BLaER1 treated with 17β-estradiol and CSF1 and Interleukin-3, amounts not matched to agents 10 nM and 100 nM (cell line): Measurements from ENCODE around the gene KIAA1755.

Experiments
- H3K27ac ChIP-seq, 11 experiments: shearing (Covaris generic); formaldehyde crosslinking; 2 replicates each; pipeline ENCODE4 v1.8.1; 2022
- H3K27me3 ChIP-seq, 11 experiments: shearing (Covaris generic); formaldehyde crosslinking; 2 replicates each; pipeline ENCODE4 v1.8.1; 2022
- H3K36me3 ChIP-seq, 11 experiments: shearing (Covaris generic); formaldehyde crosslinking; 2 replicates each; pipeline ENCODE4 v1.8.1; 2022
- H3K4me1 ChIP-seq, 10 experiments: shearing (Covaris generic); formaldehyde crosslinking; 2 replicates each; pipeline ENCODE4 v1.8.1; 2022
- H3K4me2 ChIP-seq, 11 experiments: shearing (Covaris generic); formaldehyde crosslinking; 2 replicates each; pipeline ENCODE4 v1.8.1; 2022
- H3K4me3 ChIP-seq, 10 experiments: shearing (Covaris generic); formaldehyde crosslinking; 2 replicates each; pipeline ENCODE4 v1.8.1; 2022
- H3K9ac ChIP-seq, 11 experiments: shearing (Covaris generic); formaldehyde crosslinking; 2 replicates each; pipeline ENCODE4 v1.8.1; 2022
- H3K9me3 ChIP-seq, 11 experiments: shearing (Covaris generic); formaldehyde crosslinking; replicated peaks in 1 of 11; 2 replicates each; pipeline ENCODE4 v1.8.1; 2022
- H4K20me1 ChIP-seq, 11 experiments: shearing (Covaris generic); formaldehyde crosslinking; 2 replicates each; pipeline ENCODE4 v1.8.1; 2022
- Cebpa-rat ChIP-seq, 11 experiments: shearing (Covaris generic); IDR thresholded peaks; 2 replicates each; pipeline ENCODE4 v1.8.1; 2022

The KIAA1755 gene

DNA sequence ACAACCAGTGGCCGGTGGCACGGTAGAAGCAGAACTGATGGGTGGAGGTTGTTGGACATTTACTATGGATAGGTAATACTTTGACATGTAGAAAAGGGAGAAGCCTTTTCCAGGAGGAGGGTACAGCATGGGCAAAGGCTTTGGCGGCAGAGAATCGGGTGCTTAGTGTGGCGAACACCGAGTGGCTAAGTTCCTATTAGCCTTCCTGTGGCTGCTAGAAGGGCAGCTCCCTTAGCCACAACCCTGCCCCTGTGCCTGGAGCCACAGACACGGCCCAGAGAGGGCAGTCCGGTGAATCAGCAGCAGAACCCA is 57.6 kb downstream of the KIAA1755 start:
- Histone ChIP-seq H3K27ac (no peak overlapping the region), H3K4me3 (no peak overlapping the region), H3K9ac (no peak overlapping the region), H3K36me3 (no peaks in the 10 kb centered on the region), H3K9me3 (no peaks in the 10 kb centered on the region), H3K4me2 (no peak overlapping the region; a peak in 1 of 22 replicates), H4K20me1 (no peaks in the 10 kb centered on the region), H3K27me3 (no peaks in the 10 kb centered on the region), H3K4me1 (peaks cover under 1 to 65% (median 18%) of the 10 kb centered on the region in 10 experiments; a peak in 19 of 20 replicates)
- no peak for TF ChIP-seq Cebpa-rat (IDR thresholded peaks at IDR 0.05)

DNA sequence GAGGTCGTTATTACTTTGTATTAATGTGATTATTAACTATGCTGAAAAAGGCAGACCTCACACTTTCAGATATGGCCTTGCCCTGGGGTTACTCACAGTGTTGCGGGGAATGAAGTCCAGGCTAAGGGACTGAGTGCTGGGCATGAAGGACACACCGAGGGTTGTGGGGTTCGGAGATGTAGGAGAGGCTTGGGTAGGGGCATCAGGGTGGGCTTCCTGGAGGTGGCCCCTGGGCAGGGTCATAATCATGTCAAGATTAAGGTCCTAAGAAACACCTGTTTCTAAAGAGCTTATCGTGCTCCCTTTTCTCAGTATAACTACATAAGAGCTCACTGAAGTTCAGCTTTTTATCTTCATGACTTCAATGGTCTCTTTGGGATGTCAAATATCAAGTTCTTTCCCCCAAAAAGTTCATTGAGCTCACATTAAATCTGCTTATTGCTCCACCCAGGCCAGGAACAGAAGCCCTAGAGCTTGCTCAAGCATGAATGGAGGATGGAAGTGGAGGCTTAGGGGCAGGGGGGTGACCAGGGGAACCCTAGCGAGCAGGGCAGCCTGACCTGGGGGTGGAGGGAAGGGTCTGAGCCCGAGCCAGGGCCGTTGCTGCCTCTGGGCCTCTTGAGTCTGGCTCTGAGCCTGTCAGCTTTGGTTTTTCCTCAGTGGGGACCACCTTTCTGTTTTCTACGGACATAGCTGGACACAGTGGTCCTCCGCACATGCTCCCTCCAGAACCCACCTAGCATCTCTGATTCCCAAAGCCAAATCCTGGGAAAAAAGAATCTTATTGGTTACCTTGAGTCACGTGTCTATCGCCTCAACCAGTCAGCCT is 58.2 kb downstream of the KIAA1755 start:
- Histone ChIP-seq H3K27me3 (no peaks in the 10 kb centered on the region), H3K4me2 (peak overlapping the region in 1 of 11 experiments; percentile 83; a peak in 2 of 22 replicates), H3K4me3 (no peak overlapping the region), H3K27ac (no peak overlapping the region), H3K9me3 (no peaks in the 10 kb centered on the region), H3K4me1 (peaks cover 7 to 70% (median 24%) of the 10 kb centered on the region in 10 experiments), H3K36me3 (no peaks in the 10 kb centered on the region), H4K20me1 (no peaks in the 10 kb centered on the region), H3K9ac (no peak overlapping the region)
- TF ChIP-seq Cebpa-rat (IDR thresholded peaks at IDR 0.05), result no peak

DNA sequence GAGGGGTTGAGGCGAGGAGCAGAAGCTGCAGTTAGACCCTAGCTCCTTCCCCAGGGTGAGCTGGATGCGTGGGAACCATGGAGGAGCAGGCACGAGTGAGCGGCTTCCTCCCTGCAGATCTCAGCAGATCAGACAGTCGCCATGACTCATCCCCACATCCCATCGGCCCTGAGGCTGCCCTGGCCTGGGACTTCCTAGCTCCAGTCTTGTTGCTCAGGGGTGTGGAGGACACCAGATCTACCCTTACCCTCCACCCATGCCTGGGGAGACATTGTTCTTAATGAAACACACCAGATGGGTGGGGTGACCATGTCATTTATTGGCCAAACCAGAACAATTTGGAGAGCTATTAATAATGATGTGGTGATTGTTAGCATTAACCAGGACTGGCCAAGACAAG is 59.2 kb downstream of the KIAA1755 start:
- peak overlapping the region in 5 of 11 experiments; percentile 30 to 83 (median 46); a peak in 9 of 22 replicates for H3K4me2 ChIP-seq

DNA sequence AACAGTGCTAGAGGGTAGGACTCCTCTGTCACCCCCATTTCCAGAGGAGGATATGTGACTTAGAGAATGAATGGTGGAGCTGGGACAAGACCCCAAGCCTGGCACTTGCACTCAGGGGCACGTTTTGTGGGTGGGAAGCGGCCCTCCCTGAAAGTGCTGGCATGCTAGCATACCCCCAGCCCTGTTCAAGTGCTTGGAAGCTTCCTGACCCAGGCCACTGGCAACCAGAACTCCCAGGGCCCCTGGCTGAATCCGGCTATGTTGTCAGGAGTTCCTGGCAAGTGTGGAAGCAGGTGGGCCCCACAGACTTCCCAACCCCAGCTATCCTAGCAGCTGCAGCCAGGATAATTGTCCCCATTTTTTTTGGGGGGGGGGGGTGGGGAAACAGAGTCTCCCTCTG is 59.9 kb downstream of the KIAA1755 start:
- Histone ChIP-seq H3K9ac (no peak overlapping the region), H3K27me3 (no peaks in the 10 kb centered on the region), H3K36me3 (no peaks in the 10 kb centered on the region), H3K9me3 (no peaks in the 10 kb centered on the region), H3K27ac (peak overlapping the region in 2 of 11 experiments; percentile 15 to 16; a peak in 1 of 22 replicates), H3K4me1 (peaks cover 20 to 81% (median 41%) of the 10 kb centered on the region in 10 experiments), H3K4me3 (no peak overlapping the region), H3K4me2 (peak overlapping the region in 3 of 11 experiments; percentile 30 to 83 (median 59); a peak in 6 of 22 replicates), H4K20me1 (no peaks in the 10 kb centered on the region)
- no peak for TF ChIP-seq Cebpa-rat (IDR thresholded peaks at IDR 0.05)

More for the DNA sequence above, 59.2 kb downstream of the KIAA1755 start:
- Histone ChIP-seq H3K4me3 (no peak overlapping the region), H3K4me1 (peaks cover 17 to 74% (median 34%) of the 10 kb centered on the region in 10 experiments), H3K9me3 (no peaks in the 10 kb centered on the region), H3K36me3 (no peaks in the 10 kb centered on the region), H3K27ac (peak overlapping the region in 2 of 11 experiments; percentile 13 to 25; a peak in 2 of 22 replicates), H3K27me3 (no peaks in the 10 kb centered on the region), H3K9ac (no peak overlapping the region), H4K20me1 (no peaks in the 10 kb centered on the region)
- no peak for TF ChIP-seq Cebpa-rat (IDR thresholded peaks at IDR 0.05)

DNA sequence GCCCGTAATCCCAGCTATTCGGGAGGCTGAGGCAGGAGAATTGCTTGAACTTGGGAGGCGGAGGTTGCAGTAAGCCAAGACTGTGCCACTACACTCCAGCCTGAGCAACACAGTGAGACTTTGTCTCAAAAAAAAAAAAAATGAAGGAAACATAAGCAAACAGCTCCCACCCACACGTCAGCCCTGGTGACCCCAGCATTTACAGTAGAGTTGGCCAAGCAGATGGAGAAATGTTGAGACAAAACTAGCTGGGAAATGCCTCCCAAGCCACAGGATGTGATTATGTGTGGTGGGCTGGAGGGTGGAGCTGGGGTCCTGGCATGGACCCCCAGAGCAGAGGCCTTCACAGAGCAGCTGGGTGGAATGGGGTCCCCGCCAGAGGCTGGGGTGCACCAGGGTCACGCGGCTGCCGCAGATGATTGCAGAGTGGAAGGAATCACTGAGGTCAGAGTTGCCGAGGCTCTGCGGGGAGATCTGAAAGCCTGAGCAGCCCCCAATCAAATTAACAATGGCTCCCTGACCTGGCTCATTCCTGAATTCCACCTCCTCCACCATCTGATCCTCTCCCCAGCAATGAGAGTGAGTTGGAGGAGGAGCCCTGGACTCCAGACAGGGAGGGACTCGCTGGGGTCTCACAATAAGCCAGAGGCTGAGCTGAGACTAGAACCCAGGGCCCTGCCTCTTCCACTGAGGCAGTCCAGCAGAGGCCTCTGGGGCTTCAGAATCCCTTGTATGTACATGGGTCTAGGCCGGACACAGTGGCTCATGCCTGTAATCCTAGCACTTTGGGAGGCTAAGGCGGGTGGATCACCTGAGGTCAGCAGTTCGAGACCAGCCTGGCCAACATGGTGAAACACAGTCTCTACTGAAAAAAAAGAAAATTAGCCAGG is 60.8 kb downstream of the KIAA1755 start:
- TF ChIP-seq Cebpa-rat (IDR thresholded peaks at IDR 0.05), result no peak
- Histone ChIP-seq H3K27me3 (no peaks in the 10 kb centered on the region), H3K9ac (no peak overlapping the region), H3K9me3 (no peaks in the 10 kb centered on the region), H4K20me1 (no peaks in the 10 kb centered on the region), H3K4me3 (no peak overlapping the region), H3K4me2 (peak overlapping the region in 5 of 11 experiments; percentile 6 to 83 (median 34); a peak in 7 of 22 replicates), H3K36me3 (no peaks in the 10 kb centered on the region), H3K4me1 (peaks cover 20 to 84% (median 44%) of the 10 kb centered on the region in 10 experiments), H3K27ac (peak overlapping the region in 4 of 11 experiments; percentile 6 to 23 (median 14); a peak in 5 of 22 replicates)

DNA sequence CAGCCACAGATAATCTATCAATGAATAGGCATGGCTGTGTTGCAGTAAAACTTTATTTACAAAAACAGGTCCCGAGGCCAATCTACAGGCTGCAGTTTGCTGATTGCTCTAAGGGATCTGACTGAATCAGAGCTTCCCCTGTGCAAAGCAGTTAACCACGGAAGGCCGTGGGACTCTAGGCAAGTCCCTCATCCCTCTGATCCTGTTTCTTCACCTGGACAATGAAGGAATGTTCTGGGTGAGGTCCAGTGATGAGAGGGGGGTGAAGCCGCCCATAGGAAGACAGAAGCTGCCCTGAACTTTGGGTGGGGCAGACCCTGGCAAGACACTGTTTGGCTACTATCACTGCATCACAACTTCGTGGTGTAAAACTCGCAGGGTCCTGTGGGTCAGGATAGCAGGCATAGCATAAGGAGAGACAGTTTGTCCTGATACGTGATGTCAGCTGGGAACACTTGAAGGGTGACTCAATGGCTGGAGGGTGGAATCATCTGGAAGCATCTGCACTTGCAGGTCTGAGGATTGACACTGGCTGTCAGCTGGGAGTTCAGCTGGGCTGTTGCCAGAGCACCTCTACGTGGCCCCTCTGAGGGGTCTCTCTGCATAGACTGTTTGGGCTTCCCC is 62.2 kb downstream of the KIAA1755 start:
- Histone ChIP-seq H3K4me1 (peaks cover 20 to 84% (median 44%) of the 10 kb centered on the region in 10 experiments), H4K20me1 (no peaks in the 10 kb centered on the region), H3K4me3 (no peak overlapping the region), H3K27me3 (no peaks in the 10 kb centered on the region), H3K27ac (peak overlapping the region in 6 of 11 experiments; percentile 59 to 78 (median 70); a peak in 10 of 22 replicates), H3K36me3 (no peaks in the 10 kb centered on the region), H3K9ac (peak overlapping the region in 2 of 11 experiments; percentile 7 to 56; a peak in 3 of 22 replicates), H3K9me3 (no peaks in the 10 kb centered on the region), H3K4me2 (peak overlapping the region in 9 of 11 experiments; percentile 25 to 89 (median 73); a peak in 15 of 22 replicates)
- TF ChIP-seq Cebpa-rat (IDR thresholded peaks at IDR 0.05), result no peak

DNA sequence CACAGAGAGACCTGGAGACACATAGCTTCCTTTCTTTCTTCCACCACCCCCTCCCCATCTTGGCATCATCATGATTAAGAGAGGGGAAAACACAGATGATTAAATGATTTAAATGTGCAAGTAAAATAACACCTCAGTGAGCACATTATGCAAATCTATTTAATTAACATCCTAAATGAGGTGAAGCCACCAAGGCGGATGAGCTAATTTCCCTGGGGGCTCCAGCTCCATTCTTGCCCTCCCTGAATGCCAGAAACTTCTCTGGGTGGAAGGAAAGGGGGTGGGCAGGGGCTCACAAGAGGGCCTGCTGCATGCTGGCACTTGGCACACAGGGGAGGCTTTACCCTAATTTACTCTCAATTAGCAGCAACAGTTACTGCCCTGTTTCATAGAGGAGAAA is 62.9 kb downstream of the KIAA1755 start:
- H3K27ac ChIP-seq, result peak overlapping the region in 9 of 11 experiments; percentile 58 to 78 (median 68); a peak in 16 of 22 replicates

DNA sequence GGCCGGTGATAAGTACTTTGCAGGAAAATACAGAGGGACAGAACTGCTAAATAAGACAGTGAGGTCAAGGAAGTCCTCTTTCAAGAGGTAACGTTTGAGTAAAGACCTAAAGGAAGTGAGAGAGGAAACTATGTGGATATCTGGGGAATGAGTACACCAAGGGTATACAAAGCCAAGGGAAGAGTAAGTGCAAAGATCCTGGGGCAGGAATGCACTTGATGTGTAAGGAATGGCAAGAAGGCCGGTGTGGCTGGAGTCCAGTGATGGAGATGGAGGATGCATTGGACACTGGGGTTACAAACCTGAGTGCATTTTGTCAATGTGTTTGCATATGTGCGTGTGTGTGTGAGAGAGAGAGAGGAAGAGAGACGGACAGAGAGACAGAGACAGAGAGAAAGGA is 63.3 kb downstream of the KIAA1755 start:
- no peaks in the 10 kb centered on the region for H3K27me3 ChIP-seq
- no peak overlapping the region for H3K4me3 ChIP-seq
- H3K4me2 ChIP-seq, result peak overlapping the region; percentile 31 to 89 (median 73); a peak in 21 of 22 replicates
- no peaks in the 10 kb centered on the region for H3K36me3 ChIP-seq
- no peak for TF ChIP-seq Cebpa-rat (IDR thresholded peaks at IDR 0.05)
- H4K20me1 ChIP-seq, result no peaks in the 10 kb centered on the region
- H3K9ac ChIP-seq, result peak overlapping the region in 8 of 11 experiments; percentile 2 to 56 (median 35); a peak in 6 of 22 replicates
- no peaks in the 10 kb centered on the region for H3K9me3 ChIP-seq
- peaks cover 20 to 75% (median 44%) of the 10 kb centered on the region in 10 experiments for H3K4me1 ChIP-seq
- H3K27ac ChIP-seq, result peak overlapping the region in 10 of 11 experiments; percentile 54 to 78 (median 68); a peak in 19 of 22 replicates

More for the DNA sequence above, 62.9 kb downstream of the KIAA1755 start:
- Histone ChIP-seq H3K9ac (peak overlapping the region in 3 of 11 experiments; percentile 2 to 56 (median 37); a peak in 3 of 22 replicates), H3K4me1 (peaks cover 20 to 79% (median 44%) of the 10 kb centered on the region in 10 experiments), H3K27me3 (no peaks in the 10 kb centered on the region), H3K36me3 (no peaks in the 10 kb centered on the region), H3K4me2 (peak overlapping the region; percentile 31 to 89 (median 73); a peak in 20 of 22 replicates), H4K20me1 (no peaks in the 10 kb centered on the region), H3K9me3 (no peaks in the 10 kb centered on the region), H3K4me3 (no peak overlapping the region)
- TF ChIP-seq Cebpa-rat (IDR thresholded peaks at IDR 0.05), result no peak
